ENCODE results near the gene RAX2.
A peak's percentile ranks its signal among the peaks of the same experiment; 100 is the strongest.

The RAX2 gene

GRCh38 chr19:3721131-3721886 lies 50.7 kb downstream of the RAX2 start:
- peaks cover 27% of the 10 kb centered on the region for H3K27me3 ChIP-seq (ENCODE audit: insufficient read depth, low read length, poor library complexity)
- H3K79me2 ChIP-seq (ENCODE audit: insufficient read depth, low read length): no peaks in the 10 kb centered on the region
- no peaks in the 10 kb centered on the region for H4K20me1 ChIP-seq (ENCODE audit: insufficient read depth, low read length)
- peak overlapping the region; percentile 19; the same call in 1 of the 2 replicates for H3K4me2 ChIP-seq (ENCODE audit: insufficient read depth, low read length)
- H2AFZ ChIP-seq (ENCODE audit: low read depth, low read length): no peak overlapping the region
- H3K9me3 ChIP-seq (ENCODE audit: insufficient read depth, low read length, severe bottlenecking): no peaks in the 10 kb centered on the region
- no peak overlapping the region for H3K27ac ChIP-seq (ENCODE audit: low read length)
- peak; percentile 81 for DNase-seq
- no peak overlapping the region for H3K4me3 ChIP-seq (ENCODE audit: low read depth in 1 of 2, low read length in 2 of 2)
- no peaks in the 10 kb centered on the region for H3K36me3 ChIP-seq (ENCODE audit: insufficient read depth, low read length)
- H3K9ac ChIP-seq (ENCODE audit: low read depth, low read length): no peak overlapping the region
- peak; percentile 66 for ATAC-seq (ENCODE audit: insufficient read depth, low read depth)
- TF ChIP-seq CTCF (IDR thresholded peaks at IDR 0.05; ENCODE audit: borderline replicate concordance, extremely low read depth, low read length, poor library complexity, severe bottlenecking) (no peak), EZH2 (IDR thresholded peaks at IDR 0.05; ENCODE audit: borderline replicate concordance, low read depth, low read length, severe bottlenecking) (peak; percentile 63)
- H3K4me1 ChIP-seq (ENCODE audit: insufficient read depth, low read length): peaks cover 3% of the 10 kb centered on the region; the same call in 1 of the 2 replicates

- no peak for DNase-seq
These were observed 51.6 kb downstream of the RAX2 start for GRCh38 chr19:3720349-3720917.

GRCh38 chr19:3719868-3720267 lies 52.2 kb downstream of the RAX2 start:
- DNase-seq (no peak), ATAC-seq (ENCODE audit: insufficient read depth, low read depth) (no peak)
- Histone ChIP-seq H3K9ac (ENCODE audit: low read depth, low read length) (no peak overlapping the region), H3K4me3 (ENCODE audit: low read depth in 1 of 2, low read length in 2 of 2) (no peak overlapping the region), H3K4me2 (ENCODE audit: insufficient read depth, low read length) (no peak overlapping the region), H3K79me2 (ENCODE audit: insufficient read depth, low read length) (no peaks in the 10 kb centered on the region), H3K36me3 (ENCODE audit: insufficient read depth, low read length) (no peaks in the 10 kb centered on the region), H3K27ac (ENCODE audit: low read length) (no peak overlapping the region), H3K4me1 (ENCODE audit: insufficient read depth, low read length) (peaks cover 3% of the 10 kb centered on the region; the same call in 1 of the 2 replicates), H4K20me1 (ENCODE audit: insufficient read depth, low read length) (no peaks in the 10 kb centered on the region), H2AFZ (ENCODE audit: low read depth, low read length) (no peak overlapping the region), H3K27me3 (ENCODE audit: insufficient read depth, low read length, poor library complexity) (peaks cover 27% of the 10 kb centered on the region), H3K9me3 (ENCODE audit: insufficient read depth, low read length, severe bottlenecking) (no peaks in the 10 kb centered on the region)
- TF ChIP-seq EZH2 (IDR thresholded peaks at IDR 0.05; ENCODE audit: borderline replicate concordance, low read depth, low read length, severe bottlenecking): no peak
- no peak for TF ChIP-seq CTCF (IDR thresholded peaks at IDR 0.05; ENCODE audit: borderline replicate concordance, extremely low read depth, low read length, poor library complexity, severe bottlenecking)

More at GRCh38 chr19:3720349-3720917, 51.6 kb downstream of the RAX2 start:
- Histone ChIP-seq H3K4me1 (ENCODE audit: insufficient read depth, low read length) (peaks cover 3% of the 10 kb centered on the region; the same call in 1 of the 2 replicates), H3K4me3 (ENCODE audit: low read depth in 1 of 2, low read length in 2 of 2) (no peak overlapping the region), H3K36me3 (ENCODE audit: insufficient read depth, low read length) (no peaks in the 10 kb centered on the region), H3K9me3 (ENCODE audit: insufficient read depth, low read length, severe bottlenecking) (no peaks in the 10 kb centered on the region), H3K4me2 (ENCODE audit: insufficient read depth, low read length) (no peak overlapping the region), H3K27ac (ENCODE audit: low read length) (no peak overlapping the region), H3K9ac (ENCODE audit: low read depth, low read length) (no peak overlapping the region), H3K79me2 (ENCODE audit: insufficient read depth, low read length) (no peaks in the 10 kb centered on the region), H2AFZ (ENCODE audit: low read depth, low read length) (no peak overlapping the region), H4K20me1 (ENCODE audit: insufficient read depth, low read length) (no peaks in the 10 kb centered on the region), H3K27me3 (ENCODE audit: insufficient read depth, low read length, poor library complexity) (peaks cover 27% of the 10 kb centered on the region)
- no peak for ATAC-seq (ENCODE audit: insufficient read depth, low read depth)
- TF ChIP-seq CTCF (IDR thresholded peaks at IDR 0.05; ENCODE audit: borderline replicate concordance, extremely low read depth, low read length, poor library complexity, severe bottlenecking): no peak
- TF ChIP-seq EZH2 (IDR thresholded peaks at IDR 0.05; ENCODE audit: borderline replicate concordance, low read depth, low read length, severe bottlenecking): no peak

Data from DND-41 (cell line).